Activated CD4-positive, CD25-positive, alpha-beta regulatory T cell treated with anti-CD3 and anti-CD28 coated beads, Interleukin-2, amount 50 U/mL, for 16 hours (primary cell): ENCODE measurements around the gene RARRES2.
"Not testable (repeated sequence)": the region's sequence is repeated elsewhere in the genome, so short reads cannot be mapped to it uniquely, and the experiment has no call there.

ENCODE experiments used
- DNase-seq: peaks from one replicate; pipeline ENCODE4 v3.0.0-alpha.2; 2020; ENCODE audit warnings: low read depth, low spot score

Gene RARRES2

GRCh38 chr7:150341263-150342120 is at the start of gene RARRES2:
Gene RARRES2, minus strand, starts transcription at chr7:150341629. Its CDS starts 1,020 bp downstream, at chr7:150340609.
- no peak for DNase-seq

GRCh38 chr7:150390205-150390604 is 48.8 kb upstream of the RARRES2 start:
- DNase-seq: no peak

GRCh38 chr7:150389532-150389816 is 48.0 kb upstream of the RARRES2 start:
- no peak for DNase-seq

GRCh38 chr7:150388709-150389531 is 47.5 kb upstream of the RARRES2 start:
- no peak for DNase-seq

GRCh38 chr7:150388306-150388705 is 46.9 kb upstream of the RARRES2 start:
- no peak for DNase-seq

GRCh38 chr7:150385884-150386283 is 44.5 kb upstream of the RARRES2 start:
- DNase-seq: not testable (repeated sequence)

GRCh38 chr7:150385302-150385723 is 43.9 kb upstream of the RARRES2 start:
- DNase-seq: no peak

GRCh38 chr7:150384406-150385301 is 43.2 kb upstream of the RARRES2 start:
- DNase-seq: no peak

GRCh38 chr7:150383710-150384397 is 42.4 kb upstream of the RARRES2 start:
- DNase-seq: no peak

GRCh38 chr7:150382844-150383225 is 41.4 kb upstream of the RARRES2 start:
- no peak for DNase-seq

GRCh38 chr7:150382123-150382843 is 40.9 kb upstream of the RARRES2 start:
- DNase-seq: no peak

- no peak for DNase-seq
Observed at GRCh38 chr7:150381785-150382122, 40.3 kb upstream of the RARRES2 start.

GRCh38 chr7:150381096-150381495 is 39.7 kb upstream of the RARRES2 start:
- DNase-seq: no peak

- DNase-seq: no peak
Observed at GRCh38 chr7:150380463-150380862, 39.0 kb upstream of the RARRES2 start.

- DNase-seq: no peak
Observed at GRCh38 chr7:150379441-150380379, 38.3 kb upstream of the RARRES2 start.

- peak; percentile 88 for DNase-seq
Observed at GRCh38 chr7:150378853-150379440, 37.5 kb upstream of the RARRES2 start, which contains the start of gene ZNF775. Gene ZNF775, plus strand, starts transcription at chr7:150379330. Its CDS starts 9,141 bp downstream, at chr7:150388471.

- no peak for DNase-seq
Observed at GRCh38 chr7:150378115-150378852, 36.9 kb upstream of the RARRES2 start.

- DNase-seq: no peak
Observed at GRCh38 chr7:150377635-150378034, 36.2 kb upstream of the RARRES2 start.
